AG09309 (cell line): Measurements from ENCODE around the gene GRIN2D.
A peak's percentile ranks its signal among the peaks of the same experiment; 100 is the strongest.

ENCODE experiments used
- DNase-seq: peaks from one replicate; pipeline ENCODE4 v3.0.0-alpha.2; 2010; ENCODE audit warnings: low read depth
- H3K4me3 ChIP-seq: 2 replicates; pipeline ENCODE4 v1.5.1; 2011; ENCODE audit warnings: mild to moderate bottlenecking, low read depth, low read length, moderate library complexity; ENCODE audit not compliant: control insufficient read depth
- TF ChIP-seq, protein P1 (sequence below): IDR thresholded peaks from 2 replicates; pipeline ENCODE4 v1.5.1; 2011; ENCODE audit warnings: mild to moderate bottlenecking, low read depth, low read length, inconsistent platforms; ENCODE audit not compliant: insufficient read depth, control insufficient read depth; ENCODE audit errors: missing control alignments

GRIN2D gene

DNA sequence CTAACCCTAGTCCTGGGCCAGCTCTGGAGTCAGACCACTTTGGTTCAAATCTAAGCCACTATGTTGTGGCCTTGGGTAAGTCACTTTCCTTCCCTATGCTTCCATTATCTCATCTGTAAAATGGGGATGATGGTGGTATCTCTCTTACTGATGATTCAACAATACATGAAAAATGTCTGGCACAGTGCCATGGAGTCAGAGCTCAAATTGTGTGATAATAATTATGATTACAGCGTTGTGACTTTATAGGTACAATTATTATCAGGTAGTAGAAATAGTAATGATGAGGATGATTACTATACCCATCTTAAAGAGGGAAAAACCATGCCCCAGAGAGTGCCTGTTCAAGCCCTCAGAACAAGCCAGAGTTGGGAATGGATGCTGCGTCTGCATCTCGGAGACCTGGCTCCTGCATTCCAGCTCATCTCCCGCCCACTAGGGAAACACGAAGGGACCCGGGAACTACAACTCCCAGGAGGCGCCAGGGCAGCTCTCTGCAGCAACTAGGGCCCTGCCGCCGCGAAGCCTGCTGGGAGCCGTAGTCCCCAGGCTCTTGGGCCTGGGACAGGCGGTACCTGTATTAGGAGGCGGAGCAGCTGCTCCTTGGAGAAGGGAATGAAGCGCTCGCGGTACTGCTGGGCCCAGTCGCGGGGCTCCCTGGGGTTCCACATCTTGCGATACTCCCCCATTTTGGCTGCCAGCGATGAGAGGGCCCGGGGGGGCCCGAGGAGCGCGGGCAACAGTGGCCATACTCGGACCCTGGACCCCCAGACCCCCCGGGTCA is 30.6 kb upstream of the GRIN2D start:
- peak; percentile 77 for DNase-seq
- peak overlapping the region; percentile 84 for H3K4me3 ChIP-seq
- TF ChIP-seq, protein P1, sequence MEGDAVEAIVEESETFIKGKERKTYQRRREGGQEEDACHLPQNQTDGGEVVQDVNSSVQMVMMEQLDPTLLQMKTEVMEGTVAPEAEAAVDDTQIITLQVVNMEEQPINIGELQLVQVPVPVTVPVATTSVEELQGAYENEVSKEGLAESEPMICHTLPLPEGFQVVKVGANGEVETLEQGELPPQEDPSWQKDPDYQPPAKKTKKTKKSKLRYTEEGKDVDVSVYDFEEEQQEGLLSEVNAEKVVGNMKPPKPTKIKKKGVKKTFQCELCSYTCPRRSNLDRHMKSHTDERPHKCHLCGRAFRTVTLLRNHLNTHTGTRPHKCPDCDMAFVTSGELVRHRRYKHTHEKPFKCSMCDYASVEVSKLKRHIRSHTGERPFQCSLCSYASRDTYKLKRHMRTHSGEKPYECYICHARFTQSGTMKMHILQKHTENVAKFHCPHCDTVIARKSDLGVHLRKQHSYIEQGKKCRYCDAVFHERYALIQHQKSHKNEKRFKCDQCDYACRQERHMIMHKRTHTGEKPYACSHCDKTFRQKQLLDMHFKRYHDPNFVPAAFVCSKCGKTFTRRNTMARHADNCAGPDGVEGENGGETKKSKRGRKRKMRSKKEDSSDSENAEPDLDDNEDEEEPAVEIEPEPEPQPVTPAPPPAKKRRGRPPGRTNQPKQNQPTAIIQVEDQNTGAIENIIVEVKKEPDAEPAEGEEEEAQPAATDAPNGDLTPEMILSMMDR, result no peak

DNA sequence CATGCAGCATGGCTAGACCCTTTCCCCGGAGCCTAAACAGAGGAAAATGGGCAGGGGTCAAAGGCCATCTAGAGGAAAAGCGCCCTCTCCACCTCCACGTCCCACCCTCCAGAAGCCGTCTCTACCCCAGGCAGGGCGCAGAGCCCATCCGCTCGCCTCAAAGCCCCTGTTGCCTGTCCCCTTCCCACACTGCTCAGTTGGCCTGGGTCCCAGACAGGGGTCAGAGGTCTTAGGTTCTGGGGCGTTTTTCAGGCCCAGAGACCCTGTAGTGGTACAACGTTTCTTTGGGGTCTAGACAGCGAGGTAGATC is 30.0 kb upstream of the GRIN2D start:
- H3K4me3 ChIP-seq, result peak overlapping the region; percentile 84
- no peak for DNase-seq
- TF ChIP-seq, protein P1, result no peak

DNA sequence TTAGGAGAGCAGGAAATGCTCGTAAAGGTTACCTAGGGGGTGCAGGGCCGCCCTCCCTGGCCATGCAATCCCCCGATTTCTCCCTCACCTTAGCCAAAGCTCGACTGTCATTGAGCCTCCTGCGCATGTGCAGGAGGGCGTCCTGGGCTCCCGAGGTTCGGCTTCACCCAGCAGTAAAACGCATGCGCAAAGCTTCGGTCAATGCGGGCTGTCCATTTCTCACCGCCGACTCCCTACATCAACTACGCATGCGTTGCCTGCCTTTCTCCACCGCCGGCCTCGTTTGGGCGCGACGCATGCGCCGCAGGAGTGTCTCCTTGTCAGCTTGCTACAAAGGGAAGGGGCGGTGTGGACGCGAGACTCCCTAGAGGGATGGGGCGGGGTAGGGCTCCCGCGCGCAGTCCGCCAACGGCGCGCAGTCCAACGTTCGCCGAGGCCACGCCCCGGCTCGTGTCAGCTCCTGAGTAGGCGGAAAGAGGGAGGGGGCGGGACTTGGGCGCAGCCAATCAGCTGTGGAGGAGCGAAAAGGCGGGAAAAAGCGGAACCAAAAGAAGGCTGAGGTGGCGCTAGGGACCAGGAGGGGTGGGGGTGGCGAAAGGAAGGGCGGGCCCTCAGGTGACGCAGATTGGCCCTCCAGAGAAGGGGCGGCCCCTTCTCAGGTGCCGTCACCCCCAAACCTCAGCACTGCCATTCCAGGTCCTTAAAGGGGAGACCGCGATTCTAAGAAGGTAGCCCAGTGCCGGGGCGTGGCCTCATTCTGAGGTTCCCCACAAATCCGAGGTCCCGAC is 29.5 kb upstream of the GRIN2D start, which contains the start of the genes SYNGR4 and TMEM143:
Gene SYNGR4, plus strand, starts transcription at position 558 of the 788 bp plus-strand sequence. CDS start 1,476 bp downstream, outside the sequence.
Gene TMEM143, minus strand, starts transcription at position 131 of the 788 bp plus-strand sequence. Its CDS starts 20 bp downstream, at position 111.
- peak; percentile 97 for DNase-seq
- TF ChIP-seq, protein P1, result no peak
- peak within 1 kb of the TSS; percentile 84 for H3K4me3 ChIP-seq

DNA sequence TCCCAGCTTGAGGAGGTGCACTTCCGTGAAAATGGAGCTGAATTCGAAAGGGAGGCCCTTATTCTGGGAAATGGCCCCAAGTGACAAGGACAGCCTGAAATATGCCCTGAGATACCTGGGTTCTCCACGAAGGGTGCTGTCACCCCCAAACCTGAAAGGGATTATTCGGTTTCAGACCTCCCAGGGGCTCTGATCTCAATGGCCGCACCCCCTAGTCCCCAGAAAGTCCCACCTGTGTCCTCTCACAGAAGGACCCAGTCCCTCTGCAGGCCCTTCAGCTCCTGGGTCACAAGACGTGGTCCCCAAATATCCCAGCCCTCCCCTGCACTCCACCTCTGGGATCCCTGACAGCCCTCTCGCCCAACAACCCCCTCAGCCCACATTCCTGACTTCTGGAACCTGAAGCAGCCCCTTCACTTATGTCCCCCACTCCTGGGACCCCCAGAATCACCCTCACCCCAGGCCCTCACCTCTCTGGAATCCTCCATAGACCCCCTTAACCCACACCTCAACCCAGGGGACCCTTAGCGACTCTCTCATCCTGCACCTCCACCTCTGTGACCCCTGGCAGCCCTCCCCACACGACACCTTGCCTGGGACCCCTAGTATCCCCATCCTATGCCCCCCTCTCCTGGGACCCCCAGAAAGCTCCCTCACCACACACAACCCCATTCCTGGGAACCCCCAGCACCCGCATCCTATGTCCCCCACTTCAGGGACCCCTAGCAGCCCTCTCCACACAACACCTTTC is 28.7 kb upstream of the GRIN2D start:
- TF ChIP-seq, protein P1, result no peak
- DNase-seq, result no peak
- peak overlapping the region; percentile 84 for H3K4me3 ChIP-seq

DNA sequence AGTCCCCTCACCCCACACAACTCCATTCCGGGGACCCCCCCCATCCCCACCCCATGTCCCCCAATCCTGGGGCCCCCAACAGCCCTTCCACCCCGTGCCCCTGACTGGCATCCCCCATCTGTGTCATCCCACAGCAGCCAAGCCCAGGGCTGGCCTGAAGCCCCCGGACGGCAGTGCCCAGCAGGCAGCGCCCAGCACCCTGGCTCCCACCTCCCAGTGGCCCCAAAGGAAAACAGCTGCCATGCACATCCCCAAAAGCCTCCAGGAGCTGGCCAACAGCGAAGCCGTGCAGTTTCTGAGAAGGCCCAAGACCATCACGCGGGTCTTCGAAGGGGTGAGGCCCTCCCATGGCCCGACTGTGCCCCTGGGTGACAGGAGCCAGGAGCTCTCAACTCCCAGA is 27.9 kb upstream of the GRIN2D start:
- no peak for DNase-seq
- TF ChIP-seq, protein P1, result no peak
- H3K4me3 ChIP-seq, result no peak overlapping the region

DNA sequence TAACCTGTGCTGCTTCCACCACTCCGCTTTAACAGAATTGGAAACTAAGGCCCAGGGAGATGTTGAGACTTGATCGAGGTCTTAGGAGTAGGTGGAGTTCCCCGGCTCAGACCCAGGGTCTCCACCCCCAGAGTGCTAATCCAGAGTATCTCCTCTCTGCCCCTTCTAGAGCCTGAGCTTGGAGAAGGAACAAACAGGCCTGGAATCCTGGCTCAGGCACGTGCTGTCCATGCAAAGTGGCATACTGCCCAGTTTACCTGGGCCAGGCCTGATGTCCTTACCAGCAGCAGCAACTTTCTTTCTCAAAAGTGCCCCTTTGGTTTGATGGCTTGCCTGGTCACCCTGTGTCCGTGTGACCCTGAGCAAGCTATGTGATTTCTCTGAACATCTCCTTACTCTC is 25.6 kb upstream of the GRIN2D start:
- TF ChIP-seq, protein P1, result no peak
- no peak for DNase-seq
- no peak overlapping the region for H3K4me3 ChIP-seq
